ENCODE measurements around the gene SETD5.

DNA sequence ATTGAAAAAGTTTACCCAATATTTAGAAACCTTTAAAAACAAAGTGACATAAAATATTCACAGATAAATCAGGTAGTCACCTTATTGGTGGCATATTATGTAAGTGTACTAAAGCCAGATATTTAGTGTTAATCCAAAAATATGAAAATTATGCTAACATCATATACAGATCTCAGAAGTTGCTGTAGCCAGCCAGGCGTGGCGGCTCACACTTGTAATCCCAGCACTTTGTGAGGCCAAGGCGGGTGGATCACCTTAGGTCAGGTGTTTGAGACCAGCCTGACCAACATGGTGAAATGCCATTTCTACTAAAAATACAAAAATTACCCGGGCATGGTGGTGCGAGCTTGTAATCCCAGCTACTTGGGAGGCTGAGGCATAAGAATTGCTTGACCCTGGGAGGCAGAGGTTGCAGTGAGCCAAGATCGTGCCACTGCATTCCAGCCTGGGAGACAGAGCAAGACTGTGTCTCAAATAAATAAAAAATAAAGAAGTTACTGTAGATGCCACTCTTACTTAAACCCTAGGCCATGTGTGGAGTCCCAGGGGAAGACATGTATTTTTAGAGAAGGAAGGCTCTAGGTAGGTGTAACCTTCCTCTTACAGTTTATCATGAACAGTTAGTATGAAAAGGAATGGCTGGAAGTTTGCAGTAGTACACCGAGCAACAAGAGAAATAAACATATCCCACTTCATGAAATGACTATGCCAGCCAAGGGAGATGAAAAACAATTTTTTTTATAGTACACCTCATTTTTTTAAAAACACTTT lies 9.6 kb downstream of the SETD5 start:
- TF ChIP-seq, protein P1, sequence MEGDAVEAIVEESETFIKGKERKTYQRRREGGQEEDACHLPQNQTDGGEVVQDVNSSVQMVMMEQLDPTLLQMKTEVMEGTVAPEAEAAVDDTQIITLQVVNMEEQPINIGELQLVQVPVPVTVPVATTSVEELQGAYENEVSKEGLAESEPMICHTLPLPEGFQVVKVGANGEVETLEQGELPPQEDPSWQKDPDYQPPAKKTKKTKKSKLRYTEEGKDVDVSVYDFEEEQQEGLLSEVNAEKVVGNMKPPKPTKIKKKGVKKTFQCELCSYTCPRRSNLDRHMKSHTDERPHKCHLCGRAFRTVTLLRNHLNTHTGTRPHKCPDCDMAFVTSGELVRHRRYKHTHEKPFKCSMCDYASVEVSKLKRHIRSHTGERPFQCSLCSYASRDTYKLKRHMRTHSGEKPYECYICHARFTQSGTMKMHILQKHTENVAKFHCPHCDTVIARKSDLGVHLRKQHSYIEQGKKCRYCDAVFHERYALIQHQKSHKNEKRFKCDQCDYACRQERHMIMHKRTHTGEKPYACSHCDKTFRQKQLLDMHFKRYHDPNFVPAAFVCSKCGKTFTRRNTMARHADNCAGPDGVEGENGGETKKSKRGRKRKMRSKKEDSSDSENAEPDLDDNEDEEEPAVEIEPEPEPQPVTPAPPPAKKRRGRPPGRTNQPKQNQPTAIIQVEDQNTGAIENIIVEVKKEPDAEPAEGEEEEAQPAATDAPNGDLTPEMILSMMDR (IDR thresholded peaks at IDR 0.05), result no peak
- no peak for TF ChIP-seq POLR2A (IDR thresholded peaks at IDR 0.05)
